CD4-positive, alpha-beta T cell treated with Interleukin-21 for 1 hour (primary cell): Measurements from ENCODE around the gene FLT1.

Experiments used
- DNase-seq: peaks from one replicate; pipeline ENCODE4 v3.0.0-alpha.2; 2020

The FLT1 gene

GRCh38 chr13:28306325-28306724 lies 188.6 kb downstream of the FLT1 start:
- no peak for DNase-seq

- DNase-seq, result no peak
Measured at GRCh38 chr13:28301839-28302238, 193.1 kb downstream of the FLT1 start.

- no peak for DNase-seq
Measured at GRCh38 chr13:28299916-28300315, 195.0 kb downstream of the FLT1 start.

- no peak for DNase-seq
Measured at GRCh38 chr13:28297341-28297740, 197.6 kb downstream of the FLT1 start.

GRCh38 chr13:28286263-28286662 lies 208.7 kb downstream of the FLT1 start:
- DNase-seq, result no peak

- no peak for DNase-seq
Measured at GRCh38 chr13:28283600-28283999, 211.3 kb downstream of the FLT1 start.

GRCh38 chr13:28282451-28282850 lies 212.5 kb downstream of the FLT1 start:
- DNase-seq, result no peak

- DNase-seq, result no peak
Measured at GRCh38 chr13:28273919-28274318, 221.0 kb downstream of the FLT1 start.

- DNase-seq, result no peak
Measured at GRCh38 chr13:28271056-28271840, 223.7 kb downstream of the FLT1 start.

GRCh38 chr13:28268800-28269223 lies 226.1 kb downstream of the FLT1 start:
- DNase-seq, result peak; percentile 26

GRCh38 chr13:28267497-28267896 lies 227.4 kb downstream of the FLT1 start:
- no peak for DNase-seq

- DNase-seq, result no peak
Measured at GRCh38 chr13:28258417-28258816, 236.5 kb downstream of the FLT1 start.

GRCh38 chr13:28257305-28257704 lies 237.6 kb downstream of the FLT1 start:
- no peak for DNase-seq

GRCh38 chr13:28252547-28252946 lies 242.4 kb downstream of the FLT1 start:
- no peak for DNase-seq

GRCh38 chr13:28251466-28251865 lies 243.5 kb downstream of the FLT1 start:
- no peak for DNase-seq

- no peak for DNase-seq
Measured at GRCh38 chr13:28250542-28250941, 244.4 kb downstream of the FLT1 start.
